ENCODE results near the gene KNOP1. TPM values are rescaled to one million over a fixed set of nuclear protein-coding genes. Genes with fewer than 3 reads are reported as not detected.

The KNOP1 gene
- total RNA-seq, 1 donor: 10.1 TPM

DNA sequence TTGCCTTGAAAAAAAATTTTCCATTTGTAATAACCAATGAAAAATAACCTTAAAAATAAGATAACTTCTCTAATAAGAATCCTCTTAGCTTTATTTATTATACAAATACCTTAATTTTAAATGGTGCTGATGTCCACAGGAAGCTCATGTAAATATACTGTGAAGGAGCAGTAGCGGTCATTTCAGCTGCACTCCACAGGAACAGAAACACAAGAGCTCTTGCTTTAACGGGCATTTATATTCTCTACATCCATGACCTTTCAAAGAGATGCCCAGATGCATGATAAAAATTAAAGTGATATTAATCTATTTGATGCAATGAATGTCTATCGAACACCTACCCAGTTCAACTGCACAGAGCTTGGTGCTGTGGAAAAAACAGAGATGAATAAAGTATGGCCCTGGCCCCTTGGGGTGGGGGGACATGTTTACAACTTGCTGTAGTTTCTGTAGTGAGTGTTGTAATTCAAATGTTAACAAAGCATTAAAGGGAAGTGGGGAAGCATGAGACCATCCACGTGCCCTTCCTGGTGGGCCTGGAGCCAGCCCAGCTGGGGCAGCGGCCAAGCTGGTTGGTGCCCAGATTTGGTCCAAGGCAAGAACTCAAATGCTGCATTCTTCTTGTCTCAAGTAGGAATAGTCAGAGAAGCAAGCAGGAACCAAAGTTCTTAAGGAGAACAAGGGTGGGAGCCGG, 48.0 kb upstream of the KNOP1 start:
- Histone ChIP-seq H3K4me3 (ENCODE audit: insufficient read depth, low read length) (no peak overlapping the region), H3K27ac (ENCODE audit: low read depth, low read length) (no peak overlapping the region), H4K20me1 (ENCODE audit: insufficient read depth, low read length) (no peaks in the 10 kb centered on the region), H2AFZ (ENCODE audit: low read length) (no peak overlapping the region), H3K27me3 (ENCODE audit: insufficient read depth, low read length) (no peaks in the 10 kb centered on the region), H3K79me2 (ENCODE audit: insufficient read depth, low read length) (no peaks in the 10 kb centered on the region), H3K9me3 (ENCODE audit: low read depth, low read length) (no peaks in the 10 kb centered on the region), H3K4me1 (ENCODE audit: insufficient read depth, low read length) (no peaks in the 10 kb centered on the region), H3K4me2 (ENCODE audit: insufficient read depth, low read length) (no peak overlapping the region), H3K36me3 (ENCODE audit: insufficient read depth, low read length) (no peaks in the 10 kb centered on the region)
- DNase-seq (ENCODE audit: insufficient read length, low spot score, missing footprints): no peak
- TF ChIP-seq, protein P1, sequence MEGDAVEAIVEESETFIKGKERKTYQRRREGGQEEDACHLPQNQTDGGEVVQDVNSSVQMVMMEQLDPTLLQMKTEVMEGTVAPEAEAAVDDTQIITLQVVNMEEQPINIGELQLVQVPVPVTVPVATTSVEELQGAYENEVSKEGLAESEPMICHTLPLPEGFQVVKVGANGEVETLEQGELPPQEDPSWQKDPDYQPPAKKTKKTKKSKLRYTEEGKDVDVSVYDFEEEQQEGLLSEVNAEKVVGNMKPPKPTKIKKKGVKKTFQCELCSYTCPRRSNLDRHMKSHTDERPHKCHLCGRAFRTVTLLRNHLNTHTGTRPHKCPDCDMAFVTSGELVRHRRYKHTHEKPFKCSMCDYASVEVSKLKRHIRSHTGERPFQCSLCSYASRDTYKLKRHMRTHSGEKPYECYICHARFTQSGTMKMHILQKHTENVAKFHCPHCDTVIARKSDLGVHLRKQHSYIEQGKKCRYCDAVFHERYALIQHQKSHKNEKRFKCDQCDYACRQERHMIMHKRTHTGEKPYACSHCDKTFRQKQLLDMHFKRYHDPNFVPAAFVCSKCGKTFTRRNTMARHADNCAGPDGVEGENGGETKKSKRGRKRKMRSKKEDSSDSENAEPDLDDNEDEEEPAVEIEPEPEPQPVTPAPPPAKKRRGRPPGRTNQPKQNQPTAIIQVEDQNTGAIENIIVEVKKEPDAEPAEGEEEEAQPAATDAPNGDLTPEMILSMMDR (IDR thresholded peaks at IDR 0.05; ENCODE audit: extremely low read depth, low read depth, low read length): no peak

- TF ChIP-seq, protein P1 (IDR thresholded peaks at IDR 0.05; ENCODE audit: extremely low read depth, low read depth, low read length): no peak
- Histone ChIP-seq H4K20me1 (ENCODE audit: insufficient read depth, low read length) (no peaks in the 10 kb centered on the region), H3K27me3 (ENCODE audit: insufficient read depth, low read length) (no peaks in the 10 kb centered on the region), H3K36me3 (ENCODE audit: insufficient read depth, low read length) (no peaks in the 10 kb centered on the region), H3K27ac (ENCODE audit: low read depth, low read length) (no peak overlapping the region), H3K4me2 (ENCODE audit: insufficient read depth, low read length) (no peak overlapping the region), H3K79me2 (ENCODE audit: insufficient read depth, low read length) (no peaks in the 10 kb centered on the region), H3K4me3 (ENCODE audit: insufficient read depth, low read length) (no peak overlapping the region), H3K4me1 (ENCODE audit: insufficient read depth, low read length) (no peaks in the 10 kb centered on the region), H3K9me3 (ENCODE audit: low read depth, low read length) (no peaks in the 10 kb centered on the region), H2AFZ (ENCODE audit: low read length) (no peak overlapping the region)
- no peak for DNase-seq (ENCODE audit: insufficient read length, low spot score, missing footprints)
These were observed 42.5 kb upstream of the KNOP1 start for GRCh38 chr16:19760356-19761060.

GRCh38 chr16:19757762-19758595, 40.0 kb upstream of the KNOP1 start:
- TF ChIP-seq, protein P1 (IDR thresholded peaks at IDR 0.05; ENCODE audit: extremely low read depth, low read depth, low read length): no peak
- Histone ChIP-seq H3K27ac (ENCODE audit: low read depth, low read length) (no peak overlapping the region), H3K9me3 (ENCODE audit: low read depth, low read length) (no peaks in the 10 kb centered on the region), H4K20me1 (ENCODE audit: insufficient read depth, low read length) (no peaks in the 10 kb centered on the region), H3K4me1 (ENCODE audit: insufficient read depth, low read length) (peaks cover 12% of the 10 kb centered on the region), H3K27me3 (ENCODE audit: insufficient read depth, low read length) (no peaks in the 10 kb centered on the region), H3K4me2 (ENCODE audit: insufficient read depth, low read length) (peak overlapping the region; percentile 41), H2AFZ (ENCODE audit: low read length) (peak overlapping the region; percentile 52), H3K36me3 (ENCODE audit: insufficient read depth, low read length) (no peaks in the 10 kb centered on the region), H3K4me3 (ENCODE audit: insufficient read depth, low read length) (peak overlapping the region; percentile 35), H3K79me2 (ENCODE audit: insufficient read depth, low read length) (no peaks in the 10 kb centered on the region)
- no peak for DNase-seq (ENCODE audit: insufficient read length, low spot score, missing footprints)

All from osteoblast (primary cell).